HL-60/S4 treated with retinoic acid at 250 ng/mL for 4 days and 3 days (cell line): Measurements from ENCODE around the gene LTBP1.

Experiments used
- in situ Hi-C: fragments of 300-500 bp; cut with MboI; formaldehyde crosslinking; loops from 2 replicates; pipeline ENCODE4 v1.7.0; 2022; ENCODE audit warnings: low sequenced_read_pairs

LTBP1 gene

GRCh38 chr2:33391529-33392255 lies 444.9 kb downstream of the LTBP1 start:
- in situ Hi-C loops, result loop anchor here (25.0 kb wide), 1 partner anchor 629 kb away; no protein-coding TSS in a partner anchor

DNA sequence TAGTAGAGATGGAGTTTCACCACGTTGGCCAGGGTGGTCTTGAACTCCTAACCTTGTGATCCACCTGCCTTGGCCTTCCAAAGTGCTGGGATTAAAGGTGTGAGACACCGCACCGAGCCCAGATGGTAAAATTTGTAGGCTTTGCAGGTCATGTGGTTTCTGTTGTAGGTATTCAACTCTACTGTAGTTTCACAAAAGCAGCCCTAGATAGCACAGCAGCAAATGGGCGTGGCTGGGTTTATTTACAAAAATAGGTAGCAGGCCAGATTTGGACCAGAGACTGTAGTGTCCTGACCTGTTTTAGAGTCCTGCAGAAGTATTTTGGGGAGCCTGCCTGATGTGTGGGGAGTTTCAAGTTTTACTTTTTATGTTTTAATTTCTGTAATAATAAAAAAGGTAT lies 445.6 kb downstream of the LTBP1 start:
- in situ Hi-C loops, result loop anchor here (25.0 kb wide), 1 partner anchor 630 kb away; no protein-coding TSS in a partner anchor

GRCh38 chr2:33395034-33395433 lies 448.3 kb downstream of the LTBP1 start:
- in situ Hi-C loops, result loop anchor here (25.0 kb wide), 1 partner anchor 633 kb away; no protein-coding TSS in a partner anchor

- in situ Hi-C loops, result loop anchor here (25.0 kb wide), 1 partner anchor 633 kb away; no protein-coding TSS in a partner anchor
Measured at GRCh38 chr2:33395655-33396249, 449.0 kb downstream of the LTBP1 start.

- in situ Hi-C loops, result no loop called here
Measured at GRCh38 chr2:33404321-33404720, 457.6 kb downstream of the LTBP1 start.

- in situ Hi-C loops, result no loop called here
Measured at GRCh38 chr2:33406622-33407021, 459.9 kb downstream of the LTBP1 start.

DNA sequence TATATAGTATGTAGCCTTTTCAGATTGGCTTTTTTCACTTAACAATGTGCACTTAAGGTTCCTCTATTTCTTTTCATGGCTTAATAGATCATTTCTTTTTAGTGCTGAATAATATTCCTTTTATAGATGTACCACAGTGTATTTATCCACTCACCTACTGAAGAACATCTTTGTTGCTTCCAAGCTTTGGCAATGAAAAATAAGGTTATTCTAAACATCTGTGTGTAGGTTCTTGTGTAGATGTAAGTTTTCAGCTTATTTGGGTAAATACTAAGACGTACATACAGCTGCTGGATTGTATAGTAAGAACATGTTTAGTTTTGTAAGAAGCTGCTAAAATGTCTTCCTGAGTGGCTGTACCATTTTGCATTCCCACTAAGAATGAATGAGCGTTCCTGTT lies 461.4 kb downstream of the LTBP1 start:
- in situ Hi-C loops, result no loop called here

DNA sequence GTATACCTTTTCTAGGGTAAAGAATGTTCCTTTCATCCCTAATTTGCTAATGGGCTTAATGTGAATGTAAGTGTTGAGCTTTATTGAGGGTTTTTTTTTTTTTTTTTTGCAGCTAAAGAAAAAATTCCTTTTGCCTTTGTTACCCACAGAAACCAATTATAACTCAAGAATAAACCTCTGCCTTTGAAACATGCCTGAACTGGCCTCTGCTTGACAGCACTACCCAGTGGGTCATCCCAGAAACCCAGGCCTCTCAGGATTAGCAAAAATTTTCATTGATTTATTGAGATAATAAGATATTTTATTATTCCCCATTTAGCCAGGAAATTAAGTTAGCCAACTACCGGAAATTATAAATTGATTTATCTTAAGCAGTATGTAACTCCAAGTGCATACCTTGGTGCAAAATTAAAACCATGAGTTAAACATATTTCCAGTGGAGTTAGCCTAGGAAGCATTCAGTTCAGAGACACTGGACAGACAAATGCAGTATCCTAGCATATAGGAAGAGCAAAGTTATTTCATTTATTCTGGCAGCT lies 462.7 kb downstream of the LTBP1 start:
- in situ Hi-C loops, result no loop called here

DNA sequence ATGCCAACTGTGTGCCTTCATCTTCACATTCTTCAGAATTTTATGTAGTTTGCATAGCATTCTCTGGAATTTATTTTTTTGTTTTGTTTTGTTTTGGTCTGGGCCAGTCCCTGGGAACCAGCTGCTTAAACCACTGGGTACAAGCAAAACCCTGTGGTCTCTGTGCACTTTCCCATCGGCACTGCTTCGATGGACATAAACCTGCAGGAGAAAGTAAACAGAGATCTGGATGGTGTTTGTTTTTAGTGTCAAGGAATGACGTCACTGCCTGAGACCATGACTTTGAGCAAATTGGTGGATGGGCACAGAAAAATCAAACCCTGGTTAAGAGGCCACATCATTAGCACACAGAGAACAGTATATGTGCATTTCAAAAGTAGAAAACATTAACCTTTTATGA lies 465.0 kb downstream of the LTBP1 start:
- in situ Hi-C loops, result no loop called here

- in situ Hi-C loops, result no loop called here
Measured at GRCh38 chr2:33412920-33413319, 466.2 kb downstream of the LTBP1 start.

GRCh38 chr2:33419581-33420200 lies 472.9 kb downstream of the LTBP1 start:
- in situ Hi-C loops, result no loop called here

DNA sequence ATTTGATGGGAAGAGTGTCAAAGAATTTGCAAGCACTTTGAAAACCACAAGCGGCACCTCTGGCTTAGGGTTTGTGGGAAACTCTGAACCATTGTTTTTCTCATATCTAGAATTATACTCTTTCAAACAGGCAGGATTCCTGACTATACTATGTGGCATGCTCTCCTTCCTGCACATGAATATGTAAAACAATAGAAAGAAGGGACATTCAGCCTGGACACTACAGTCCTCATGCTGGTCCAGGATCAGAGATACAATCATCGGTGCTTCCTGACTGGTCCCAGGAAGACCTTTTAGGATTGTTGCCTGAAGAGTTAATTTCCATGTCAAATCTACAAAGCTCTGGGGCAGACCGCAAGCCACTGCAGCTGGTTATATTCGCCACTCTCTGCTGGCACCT lies 474.0 kb downstream of the LTBP1 start:
- in situ Hi-C loops, result no loop called here

DNA sequence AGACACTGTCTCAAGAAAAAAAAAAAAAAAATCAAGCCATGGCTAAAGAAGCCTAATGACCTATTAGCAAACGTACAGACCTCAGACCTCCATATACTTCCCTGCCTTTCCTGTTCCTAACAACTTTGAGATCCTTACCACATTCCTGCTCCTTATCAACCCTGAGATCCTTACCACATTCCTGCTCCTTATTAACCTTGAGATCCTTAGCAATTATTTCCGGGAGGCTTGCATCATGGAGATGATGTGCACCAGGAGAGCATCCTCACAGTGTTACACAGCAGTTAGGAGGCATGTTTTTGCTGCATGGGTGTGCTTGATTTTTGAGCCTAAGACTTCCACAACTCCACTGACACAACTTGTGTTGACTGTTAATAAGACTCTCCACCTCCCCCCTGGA lies 475.1 kb downstream of the LTBP1 start:
- in situ Hi-C loops, result no loop called here

DNA sequence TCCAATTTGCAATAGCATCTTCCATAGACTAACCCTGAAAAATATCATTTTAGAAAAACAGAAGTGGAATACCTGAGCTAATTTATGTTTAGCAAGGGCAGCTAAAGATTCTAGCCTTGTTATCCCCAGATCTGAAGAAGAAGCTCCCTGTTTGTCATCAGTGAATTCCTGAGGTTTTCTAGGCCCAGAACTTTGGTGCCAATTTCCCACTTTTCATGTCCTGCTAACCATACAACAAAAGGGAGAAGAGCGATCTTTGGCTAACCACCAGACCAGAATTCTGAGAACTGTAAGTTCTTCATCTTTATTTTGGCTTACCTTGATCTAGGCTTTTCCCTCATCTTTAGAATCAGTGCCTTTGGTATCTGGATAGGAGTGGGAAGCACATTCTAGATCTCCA lies 478.4 kb downstream of the LTBP1 start:
- in situ Hi-C loops, result no loop called here

- in situ Hi-C loops, result no loop called here
Measured at GRCh38 chr2:33425586-33426031, 478.9 kb downstream of the LTBP1 start.

DNA sequence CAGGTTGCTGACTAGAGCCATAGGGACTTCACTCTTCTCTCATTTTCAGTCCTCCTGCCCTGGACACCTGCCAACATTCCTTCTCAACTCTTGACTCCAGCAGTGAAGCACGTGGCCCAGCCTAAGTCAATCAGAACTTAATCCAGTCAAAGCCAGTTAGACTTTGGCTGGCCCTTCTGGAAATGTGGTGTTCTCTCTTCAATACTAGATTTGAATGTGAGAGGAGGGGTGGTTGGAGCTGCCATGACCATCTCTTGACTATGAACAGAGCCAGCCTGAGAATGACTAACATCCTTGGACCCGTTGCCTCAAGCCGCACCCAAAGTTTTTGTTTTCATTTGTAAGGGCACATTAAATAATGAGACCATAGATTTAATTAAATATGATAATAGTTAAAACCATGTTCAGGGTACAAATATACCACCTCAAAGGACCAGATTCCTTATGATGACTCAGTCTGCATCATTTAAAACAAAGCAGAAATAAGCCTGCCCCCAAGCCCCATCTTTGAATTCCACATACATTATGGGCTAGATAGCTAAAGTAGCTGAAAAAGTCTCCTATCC lies 480.0 kb downstream of the LTBP1 start:
- in situ Hi-C loops, result no loop called here

DNA sequence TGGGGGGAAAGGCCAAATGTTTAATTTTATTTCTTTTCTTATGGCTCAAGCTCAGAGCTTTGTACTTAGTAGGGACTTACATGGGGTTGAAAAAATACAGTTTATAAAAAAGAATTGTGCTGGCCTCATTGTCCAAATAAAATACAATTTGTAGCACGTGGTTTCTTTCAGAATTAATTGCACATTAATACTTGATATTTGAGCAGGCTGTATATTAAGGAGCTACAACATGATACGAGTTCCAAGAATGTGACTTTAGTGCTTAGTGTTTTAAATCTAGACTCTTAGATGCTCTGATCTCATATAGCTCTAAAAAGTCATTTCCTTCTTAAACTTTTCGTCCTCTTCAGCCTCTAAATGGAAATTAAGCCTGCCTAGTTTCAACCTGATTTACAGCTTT lies 483.3 kb downstream of the LTBP1 start:
- in situ Hi-C loops, result no loop called here

DNA sequence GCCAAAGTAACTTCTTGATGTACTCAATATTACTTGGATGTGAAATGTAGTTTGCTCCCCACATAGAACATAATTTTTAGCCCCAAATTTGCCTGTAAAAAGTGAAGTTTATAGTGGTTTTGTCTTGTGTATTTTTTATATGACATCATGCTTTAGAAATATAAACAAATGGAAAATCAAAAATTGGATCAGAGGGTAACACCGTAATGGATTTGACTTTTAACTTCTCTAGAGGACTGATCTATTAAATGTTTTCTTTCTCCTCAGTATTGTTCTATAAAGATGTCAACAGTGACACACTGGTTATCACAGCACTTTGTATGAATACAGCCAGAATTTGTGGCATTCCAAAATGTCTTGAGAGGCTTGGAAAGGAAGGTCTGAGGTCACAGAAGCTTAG lies 484.1 kb downstream of the LTBP1 start:
- in situ Hi-C loops, result no loop called here

GRCh38 chr2:33432871-33433270 lies 486.1 kb downstream of the LTBP1 start:
- in situ Hi-C loops, result no loop called here

GRCh38 chr2:33433279-33434235 lies 486.8 kb downstream of the LTBP1 start:
- in situ Hi-C loops, result no loop called here
